Small intestine (tissue), 7 donors: Measurements from ENCODE around the gene SNTG2. TPM values are rescaled to one million over a fixed set of nuclear protein-coding genes. Genes with fewer than 3 reads are reported as not detected.

Source experiments
- DNase-seq, 2 donors: peaks; one replicate each; pipeline versions ENCODE4 v3.0.0 to v3.0.0-alpha.2; 2013
- FAIRE-seq: peaks from 2 replicates; lab custom pipeline; 2012; peaks lifted over from hg19 to GRCh38; lab: Jason Lieb, UNC
- H3K27ac ChIP-seq, 3 donors: one replicate each; pipeline ENCODE4 v1.5.1; 2013; ENCODE audit warnings: low read length in 2 of 3, mild to moderate bottlenecking in 2 of 3, control low read depth in 1 of 3, inconsistent platforms in 1 of 3, low read depth in 1 of 3, moderate library complexity in 1 of 3
- H3K27me3 ChIP-seq, 3 donors: one replicate each; pipeline ENCODE4 v1.6.1; 2013; ENCODE audit warnings: low read length in 3 of 3, inconsistent platforms in 1 of 3; ENCODE audit not compliant: control insufficient read depth in 3 of 3, insufficient read depth in 3 of 3
- H3K36me3 ChIP-seq, 3 donors: one replicate each; pipeline ENCODE4 v1.6.1; 2013; ENCODE audit warnings: low read length in 3 of 3, inconsistent platforms in 1 of 3, low read depth in 1 of 3, mild to moderate bottlenecking in 1 of 3, moderate library complexity in 1 of 3; ENCODE audit not compliant: control insufficient read depth in 3 of 3, insufficient read depth in 2 of 3
- H3K4me1 ChIP-seq, 3 donors: one replicate each; pipeline ENCODE4 v1.6.1; 2013; ENCODE audit warnings: low read length in 2 of 3, inconsistent platforms in 1 of 3, low read depth in 1 of 3, mild to moderate bottlenecking in 1 of 3, moderate library complexity in 1 of 3; ENCODE audit not compliant: control insufficient read depth in 3 of 3, insufficient read depth in 2 of 3
- H3K4me3 ChIP-seq, 3 donors: one replicate each; pipeline ENCODE4 v1.5.1; 2013; ENCODE audit warnings: low read length in 3 of 3, control low read depth in 1 of 3, inconsistent platforms in 1 of 3, low read depth in 1 of 3, mild to moderate bottlenecking in 1 of 3, moderate library complexity in 1 of 3
- H3K9me3 ChIP-seq, 2 donors: one replicate each; pipeline ENCODE4 v1.6.1; 2013; ENCODE audit warnings: low read depth in 1 of 2, low read length in 1 of 2; ENCODE audit not compliant: control insufficient read depth in 2 of 2, insufficient read depth in 1 of 2
- whole genome bisulfite sequencing, 3 donors: extraction: QIAGEN DNeasy Blood & Tissue Kit; methylation state at CpG; one replicate each; pipeline ENCODE4 v1.1.7; 2013; 5-methylcytosine and 5-hydroxymethylcytosine counted together
- polyA plus RNA-seq, 4 donors: library from polyadenylated mRNA; stranded (reverse) in 3 of 4; unstranded in 1 of 4; fragments of 200-250 nt in 3 of 4; fragments of 120-200 nt in 1 of 4; gene quantifications; one replicate each; pipeline versions ENCODE4 v1.2.1 to v1.2.3, GENCODE V29; 2013
- donor health status: healthy with polysubstance abuse.
- donor health status: control.
- donor health status: control.
- donor health status: Bipolar disorder and iron deficiency.
- donor health status: healthy.

Gene SNTG2
- polyA plus RNA-seq, 4 donors = 0.25 to 1.1 (median 0.54) TPM; not detected in 1

DNA sequence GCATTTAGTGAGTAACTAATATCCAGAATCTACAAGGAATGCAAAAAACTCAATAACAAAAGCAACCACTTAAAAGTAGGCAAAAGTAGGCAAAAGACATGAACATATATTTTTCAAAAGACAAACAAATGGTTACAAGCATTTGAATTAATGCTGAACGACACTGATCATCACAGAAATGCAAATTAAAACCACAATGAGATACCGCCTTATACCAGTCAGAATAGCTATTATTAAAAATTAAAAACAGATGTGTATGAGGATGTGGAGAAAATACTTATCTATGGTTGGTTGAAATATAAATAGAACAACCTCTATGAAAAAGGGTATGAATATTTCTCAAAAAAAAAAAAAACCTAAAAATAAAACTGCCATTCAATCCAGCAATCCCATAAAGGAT is 51.7 kb downstream of the SNTG2 start:
- no peaks in the 10 kb centered on the region for H3K36me3 ChIP-seq
- WGBS, 3 donors = 62 to 75% (median 65%) methylated on average over 2 of the region's 2 CpGs
- no peak overlapping the region for H3K4me3 ChIP-seq
- H3K27me3 ChIP-seq = no peaks in the 10 kb centered on the region
- no peaks in the 10 kb centered on the region for H3K9me3 ChIP-seq
- no peaks in the 10 kb centered on the region for H3K4me1 ChIP-seq
- DNase-seq (no peak), FAIRE-seq (no peak)
- no peak overlapping the region for H3K27ac ChIP-seq

DNA sequence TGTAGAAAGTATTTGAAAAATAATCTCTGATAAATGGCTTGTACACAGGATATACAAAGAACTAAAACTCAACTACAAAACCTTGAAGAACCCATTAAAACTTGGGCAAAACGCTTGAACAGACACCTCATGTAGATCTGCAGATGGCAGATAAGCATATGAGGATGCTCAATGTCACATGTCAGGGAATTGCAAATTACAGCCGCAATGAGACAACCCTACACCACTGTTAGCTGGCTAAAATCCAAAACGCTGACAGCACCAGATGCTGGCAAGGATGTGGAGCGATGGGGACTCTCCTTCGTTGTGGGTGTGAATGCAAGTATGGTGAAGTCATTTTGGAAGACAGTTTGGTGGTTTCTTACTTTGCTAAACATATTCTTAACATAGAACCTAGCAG is 53.7 kb downstream of the SNTG2 start:
- Histone ChIP-seq H3K27me3 (no peaks in the 10 kb centered on the region), H3K4me1 (no peaks in the 10 kb centered on the region), H3K9me3 (no peaks in the 10 kb centered on the region), H3K36me3 (no peaks in the 10 kb centered on the region), H3K4me3 (no peak overlapping the region), H3K27ac (no peak overlapping the region)
- FAIRE-seq = no peak
- no peak for DNase-seq
- 65 to 76% (median 68%) methylated on average over 5 of the region's 5 CpGs for WGBS, 3 donors

DNA sequence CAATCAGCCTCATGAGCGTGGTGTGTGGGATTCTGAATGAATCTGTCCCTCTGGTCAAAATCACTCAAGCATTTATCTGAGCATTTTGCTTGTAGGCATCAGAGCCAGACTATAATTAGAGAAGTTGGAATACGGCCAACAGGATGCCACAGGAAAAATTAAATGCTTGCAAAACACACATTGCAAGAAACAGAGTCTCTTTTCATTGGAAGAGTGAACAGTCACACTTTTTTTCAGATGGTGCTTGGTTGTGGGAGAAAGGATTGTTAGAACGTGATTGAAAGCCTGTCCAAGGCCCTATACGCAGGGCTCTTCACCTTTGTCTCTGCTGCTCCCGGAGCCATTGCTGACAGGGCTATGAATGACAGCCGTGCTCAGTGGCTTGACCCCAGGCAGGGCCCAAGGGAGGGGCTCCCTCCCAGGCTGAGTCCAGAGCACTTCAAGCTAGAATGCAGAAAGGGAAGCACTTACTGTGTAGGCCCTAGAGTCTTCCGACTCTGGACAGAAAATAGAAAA is 59.8 kb downstream of the SNTG2 start:
- Histone ChIP-seq H3K36me3 (no peaks in the 10 kb centered on the region), H3K4me3 (no peak overlapping the region), H3K27ac (no peak overlapping the region), H3K9me3 (no peaks in the 10 kb centered on the region), H3K4me1 (no peaks in the 10 kb centered on the region), H3K27me3 (no peaks in the 10 kb centered on the region)
- FAIRE-seq (no peak), DNase-seq (no peak)
- WGBS, 3 donors = 29 to 41% (median 33%) methylated on average over 7 of the region's 7 CpGs

DNA sequence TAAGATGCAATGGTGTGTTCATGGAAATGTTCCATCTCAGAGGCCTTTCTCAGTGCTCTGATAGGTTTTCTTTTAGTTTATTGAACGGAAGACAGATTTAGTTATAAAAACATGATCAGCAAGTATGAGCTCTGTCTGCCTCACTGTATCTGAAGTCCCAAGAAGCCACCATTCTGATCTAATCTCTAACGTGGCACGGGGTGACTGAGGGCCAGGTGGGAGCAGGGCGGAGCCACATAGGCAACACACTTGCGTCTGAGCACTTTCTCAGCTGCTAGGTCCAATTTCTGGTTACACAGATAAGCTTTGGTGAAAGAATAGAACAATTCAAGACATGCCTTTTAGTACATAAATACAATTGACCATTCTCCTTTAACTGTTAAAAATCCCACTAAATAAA is 60.4 kb downstream of the SNTG2 start:
- FAIRE-seq = no peak

DNA sequence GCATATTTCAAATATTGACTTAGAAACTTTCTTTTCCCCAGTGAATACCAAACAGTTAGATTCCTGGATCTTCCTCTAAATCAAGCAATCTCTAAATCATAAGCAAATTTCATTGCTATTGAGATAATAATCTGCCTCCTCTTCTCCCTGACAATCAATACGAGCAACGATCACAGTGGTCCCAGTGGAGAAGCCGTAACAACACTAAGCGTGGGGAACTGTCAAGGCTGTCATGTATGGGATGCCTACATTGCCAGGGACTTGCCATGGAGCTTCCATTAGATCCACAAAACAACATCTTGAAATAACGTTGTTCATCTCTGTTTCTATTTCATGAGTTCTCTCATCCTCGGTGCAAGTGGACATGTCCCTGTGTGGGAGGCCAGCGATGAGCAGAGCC is 61.3 kb downstream of the SNTG2 start:
- no peak for FAIRE-seq
- 84 to 92% (median 85%) methylated on average over 7 of the region's 7 CpGs for WGBS, 3 donors

More for the DNA sequence above, 60.4 kb downstream of the SNTG2 start:
- no peak overlapping the region for H3K27ac ChIP-seq
- H3K9me3 ChIP-seq = no peaks in the 10 kb centered on the region
- no peak overlapping the region for H3K4me3 ChIP-seq
- 27 to 48% (median 33%) methylated on average over 5 of the region's 5 CpGs for WGBS, 3 donors
- H3K27me3 ChIP-seq = no peaks in the 10 kb centered on the region
- no peak for DNase-seq
- no peaks in the 10 kb centered on the region for H3K36me3 ChIP-seq
- no peaks in the 10 kb centered on the region for H3K4me1 ChIP-seq

DNA sequence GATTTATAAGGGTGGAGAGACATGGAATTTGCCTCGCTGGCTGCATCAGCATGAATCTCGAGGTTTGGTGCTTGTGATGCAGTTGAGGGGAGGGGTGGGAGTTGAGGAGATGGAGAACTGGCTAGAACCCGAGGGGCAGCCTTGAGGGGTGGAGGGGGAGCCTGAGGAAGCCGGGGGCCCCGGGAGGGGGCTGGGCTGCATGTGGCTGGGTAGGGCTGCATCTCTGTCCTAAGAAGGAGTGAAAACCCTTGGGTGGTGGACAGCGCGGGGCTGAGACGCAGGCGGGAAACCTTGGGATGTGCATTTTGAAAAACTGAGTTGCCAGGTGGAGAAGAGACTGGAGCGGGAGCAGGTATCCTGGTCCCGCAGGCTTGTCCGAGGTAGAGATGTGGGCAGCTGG is 64.2 kb downstream of the SNTG2 start:
- Histone ChIP-seq H3K9me3 (no peaks in the 10 kb centered on the region), H3K36me3 (no peaks in the 10 kb centered on the region), H3K4me3 (no peak overlapping the region), H3K4me1 (no peaks in the 10 kb centered on the region), H3K27me3 (no peaks in the 10 kb centered on the region), H3K27ac (no peak overlapping the region)
- no peak for DNase-seq
- WGBS, 3 donors = 68 to 77% (median 76%) methylated on average over 12 of the region's 12 CpGs
- FAIRE-seq = no peak

More for the DNA sequence above, 61.3 kb downstream of the SNTG2 start:
- Histone ChIP-seq H3K27ac (no peak overlapping the region), H3K36me3 (no peaks in the 10 kb centered on the region), H3K4me3 (no peak overlapping the region), H3K27me3 (no peaks in the 10 kb centered on the region), H3K4me1 (no peaks in the 10 kb centered on the region), H3K9me3 (no peaks in the 10 kb centered on the region)
- no peak for DNase-seq

DNA sequence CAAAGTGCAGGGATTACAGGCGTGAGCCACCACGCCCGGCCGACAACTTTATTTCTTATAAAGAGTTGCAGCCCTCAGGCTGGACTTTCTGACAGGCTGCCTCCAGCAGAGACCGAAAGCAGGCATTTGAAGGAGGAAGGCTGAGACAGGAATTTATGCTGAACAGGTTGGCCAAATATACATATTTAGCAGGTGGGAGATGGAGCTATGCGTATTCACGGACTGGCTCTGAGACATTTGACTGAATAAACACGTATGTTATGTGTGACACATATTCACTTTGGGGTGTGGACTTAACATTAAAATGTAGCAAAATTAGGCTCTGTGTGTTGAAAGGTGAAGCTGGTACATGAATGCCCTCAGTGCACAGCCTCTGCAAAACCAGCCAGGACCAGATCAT is 65.9 kb downstream of the SNTG2 start:
- DNase-seq (no peak), FAIRE-seq (no peak)
- H3K4me3 ChIP-seq = no peak overlapping the region
- WGBS, 3 donors = 91 to 95% (median 93%) methylated on average over 8 of the region's 8 CpGs
- no peak overlapping the region for H3K27ac ChIP-seq
- H3K4me1 ChIP-seq = no peaks in the 10 kb centered on the region
- no peaks in the 10 kb centered on the region for H3K9me3 ChIP-seq
- H3K27me3 ChIP-seq = no peaks in the 10 kb centered on the region
- H3K36me3 ChIP-seq = no peaks in the 10 kb centered on the region

DNA sequence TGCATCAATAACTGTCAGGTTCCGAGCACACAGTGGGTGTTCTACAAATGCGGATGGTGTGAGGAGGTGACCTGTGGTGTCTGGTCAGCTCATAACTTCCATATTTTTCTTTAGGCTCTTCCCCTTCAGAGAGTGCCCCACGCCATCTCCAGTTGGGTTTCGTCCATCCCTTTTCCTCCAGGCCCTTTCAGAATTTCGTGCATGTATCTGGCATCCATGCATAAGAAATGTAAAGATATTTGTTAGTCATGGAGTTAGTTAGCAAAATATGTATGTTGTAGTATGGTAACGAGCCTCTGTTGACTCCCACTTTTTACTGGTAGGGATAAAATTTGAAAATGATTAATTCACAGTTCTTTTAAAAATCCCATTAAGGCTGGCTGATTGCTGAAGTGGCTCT is 67.2 kb downstream of the SNTG2 start:
- Histone ChIP-seq H3K4me1 (no peaks in the 10 kb centered on the region), H3K4me3 (no peak overlapping the region), H3K27ac (no peak overlapping the region), H3K27me3 (no peaks in the 10 kb centered on the region), H3K9me3 (peaks cover 0 to 3% of the 10 kb centered on the region in 2 donors), H3K36me3 (no peaks in the 10 kb centered on the region)
- no peak for FAIRE-seq
- no peak for DNase-seq
- 64 to 78% (median 69%) methylated on average over 6 of the region's 6 CpGs for WGBS, 3 donors

DNA sequence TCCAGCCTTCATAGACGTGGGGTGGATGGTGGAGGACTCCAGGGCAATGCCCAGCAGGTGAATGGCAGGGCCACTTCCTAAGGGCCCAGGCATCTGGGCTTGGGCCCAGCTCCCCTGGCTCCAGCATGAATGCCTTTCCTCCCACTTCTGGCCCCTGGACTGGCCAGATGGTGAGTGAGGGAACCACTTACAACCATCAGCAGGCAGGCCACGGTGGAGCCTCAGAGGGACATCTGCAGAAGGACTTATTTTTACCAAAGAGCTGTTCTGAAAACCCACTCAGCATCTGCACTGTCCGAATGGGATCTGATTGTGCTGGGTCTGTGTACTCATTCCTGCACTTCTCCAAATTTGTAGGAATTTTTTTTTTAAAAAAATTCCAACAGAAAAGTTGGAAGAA is 69.6 kb downstream of the SNTG2 start:
- Histone ChIP-seq H3K4me3 (no peak overlapping the region), H3K4me1 (no peaks in the 10 kb centered on the region), H3K27ac (no peak overlapping the region), H3K9me3 (peaks cover 0 to 3% of the 10 kb centered on the region in 2 donors), H3K36me3 (no peaks in the 10 kb centered on the region), H3K27me3 (no peaks in the 10 kb centered on the region)
- DNase-seq (no peak), FAIRE-seq (no peak)
- 43 to 65% (median 47%) methylated on average over 3 of the region's 3 CpGs for WGBS, 3 donors
